GM19468 (cell line): ENCODE results near the gene TMEM179.
"Not testable (repeated sequence)": the region's sequence is repeated elsewhere in the genome, so short reads cannot be mapped to it uniquely, and the experiment has no call there.

Experiments
- ATAC-seq: cut with Tn5 transposase; IDR thresholded peaks from one replicate; pipeline ENCODE4 v1.9.1; 2021; ENCODE audit warnings: mild to moderate bottlenecking, moderate library complexity, moderate number of reproducible peaks; ENCODE audit not compliant: unreplicated experiment; ENCODE audit errors: extremely low read depth

TMEM179 gene

DNA sequence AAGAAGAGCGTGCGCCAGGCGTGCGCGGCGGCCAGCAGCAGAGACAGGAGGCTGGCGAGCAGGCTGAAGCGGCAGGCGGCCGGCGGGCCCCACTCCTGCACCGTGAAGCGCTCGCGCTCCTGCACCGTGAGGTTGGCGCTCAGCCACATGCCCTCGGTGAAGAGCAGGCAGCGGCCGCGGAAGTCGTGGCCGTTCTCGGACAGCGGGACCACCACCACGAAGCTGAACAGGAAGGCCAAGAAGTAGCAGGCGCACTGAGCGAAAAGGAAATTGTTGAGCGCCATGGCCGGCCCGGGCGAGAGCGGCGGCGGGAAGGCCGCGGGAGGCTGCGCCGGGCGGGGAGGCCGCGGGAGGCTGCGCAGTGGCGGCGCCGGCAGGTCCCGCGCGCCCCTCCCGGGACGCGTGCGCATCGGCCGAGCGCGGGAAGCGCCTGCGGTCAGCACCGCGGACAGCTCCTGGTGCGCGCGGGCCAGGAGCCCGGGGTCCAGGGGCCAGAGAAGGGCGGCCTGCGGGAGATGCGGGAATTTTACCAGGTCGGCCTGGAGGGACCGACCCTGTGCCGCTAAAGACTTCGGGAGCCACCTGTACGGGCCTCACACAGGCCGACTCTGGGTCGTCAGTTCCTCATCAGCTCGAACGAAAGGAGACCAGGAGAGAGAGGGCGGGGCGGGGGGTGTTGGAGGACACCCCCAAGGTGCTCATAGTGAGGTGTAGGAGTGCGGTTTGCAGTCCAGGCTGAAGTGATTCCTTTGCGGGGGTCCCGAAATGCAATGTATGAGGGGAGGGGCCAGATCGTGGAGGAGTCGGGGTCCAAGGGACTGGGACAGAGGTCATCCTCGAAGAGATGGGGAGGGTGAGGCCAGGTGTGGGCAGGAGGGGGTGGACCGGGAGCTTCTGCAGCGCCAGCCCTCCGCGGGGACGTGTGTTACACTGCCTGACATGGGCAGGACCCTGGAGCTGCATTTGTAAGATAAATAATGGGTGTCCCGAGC, at the start of gene TMEM179:
Gene TMEM179, minus strand, starts transcription at position 315 of the 992 bp plus-strand sequence. Its CDS starts 31 bp downstream, at position 284.
- ATAC-seq, result no peak

DNA sequence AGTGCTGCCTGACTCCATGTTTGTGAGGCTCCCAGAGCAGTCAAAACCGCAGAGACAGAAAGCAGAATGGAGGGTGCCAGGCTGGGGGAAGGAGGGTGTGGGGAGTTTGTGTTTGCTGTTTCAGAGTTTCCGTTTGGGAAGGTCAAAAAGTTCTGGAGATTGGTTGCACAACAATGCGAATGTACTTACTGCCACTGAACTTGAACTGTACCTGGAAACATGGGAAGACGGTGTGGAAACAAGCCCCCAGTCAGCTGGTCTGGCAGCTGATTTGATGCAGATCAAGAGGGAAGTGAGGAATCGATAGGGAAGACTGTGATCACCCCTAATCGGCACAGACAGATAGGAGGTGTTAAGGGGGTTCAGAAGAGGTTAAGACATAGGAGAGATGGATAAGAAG, 49.5 kb upstream of the TMEM179 start:
- ATAC-seq, result no peak

DNA sequence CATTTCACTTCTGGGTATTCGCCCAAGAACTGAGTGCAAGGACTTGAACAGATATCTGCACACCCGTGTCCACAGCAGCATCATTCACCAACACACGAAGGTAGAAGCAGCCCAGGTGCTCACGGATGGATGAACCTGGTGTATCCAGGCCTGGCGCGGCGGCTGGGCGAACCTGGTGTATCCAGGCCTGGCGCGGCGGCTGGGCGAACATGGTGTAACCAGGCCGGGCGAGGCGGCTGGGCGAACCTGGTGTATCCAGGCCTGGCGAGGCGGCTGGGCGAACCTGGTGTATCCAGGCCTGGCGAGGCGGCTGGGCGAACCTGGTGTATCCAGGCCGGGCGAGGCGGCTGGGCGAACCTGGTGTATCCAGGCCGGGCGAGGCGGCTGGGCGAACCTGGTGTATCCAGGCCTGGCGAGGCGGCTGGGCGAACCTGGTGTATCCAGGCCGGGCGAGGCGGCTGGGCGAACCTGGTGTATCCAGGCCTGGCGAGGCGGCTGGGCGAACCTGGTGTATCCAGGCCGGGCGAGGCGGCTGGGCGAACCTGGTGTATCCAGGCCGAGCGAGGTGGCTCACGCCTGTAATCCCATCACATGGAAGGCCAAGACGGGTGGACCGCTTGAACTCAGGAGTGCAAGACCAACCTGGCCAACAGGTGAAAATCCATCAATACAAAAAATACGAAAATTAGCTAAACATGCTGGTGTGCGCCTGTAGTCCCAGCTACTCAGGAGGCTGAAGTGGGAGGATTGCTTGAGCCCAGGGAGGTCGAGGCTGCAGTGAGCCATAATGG, 48.8 kb upstream of the TMEM179 start:
- ATAC-seq, result not testable (repeated sequence)

DNA sequence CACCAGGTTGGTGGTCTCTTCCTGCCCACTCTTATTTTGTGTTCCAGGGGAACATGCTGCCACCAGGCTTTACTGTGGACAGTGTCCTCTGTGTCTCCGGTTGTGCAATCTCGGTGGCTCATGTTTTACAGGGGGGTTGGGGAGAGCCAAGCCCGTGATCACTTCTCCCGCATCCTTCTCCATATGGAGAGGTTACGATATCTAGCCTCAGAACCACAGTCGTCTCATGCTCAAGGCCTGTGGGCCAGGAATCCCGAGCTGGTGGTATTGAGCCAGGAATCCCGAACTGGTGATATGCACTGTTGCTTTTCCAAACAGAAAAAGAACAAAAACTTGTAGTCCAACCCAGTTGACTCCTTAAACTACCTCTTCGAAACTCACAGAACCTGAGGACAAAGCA, 47.8 kb upstream of the TMEM179 start:
- ATAC-seq, result no peak

DNA sequence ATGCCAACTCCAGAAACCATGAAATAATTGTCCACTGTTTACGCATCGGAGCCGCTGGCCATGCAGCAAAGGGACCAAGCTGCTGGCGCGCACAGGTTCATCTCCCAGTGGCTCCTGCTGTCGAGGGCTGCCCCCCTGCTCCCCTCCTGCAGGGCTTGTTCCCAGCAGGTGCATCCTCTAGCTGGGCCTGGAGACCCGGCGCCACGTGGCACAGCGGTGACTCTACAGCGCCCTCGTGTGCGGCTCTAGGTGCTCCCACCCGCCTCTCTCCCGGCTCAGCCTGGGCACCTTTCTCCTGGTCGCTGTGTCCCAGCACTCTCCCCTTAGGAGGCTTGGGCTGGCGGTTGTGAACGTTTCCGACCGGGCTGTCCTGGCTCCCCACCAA, 47.3 kb upstream of the TMEM179 start:
- ATAC-seq, result no peak

DNA sequence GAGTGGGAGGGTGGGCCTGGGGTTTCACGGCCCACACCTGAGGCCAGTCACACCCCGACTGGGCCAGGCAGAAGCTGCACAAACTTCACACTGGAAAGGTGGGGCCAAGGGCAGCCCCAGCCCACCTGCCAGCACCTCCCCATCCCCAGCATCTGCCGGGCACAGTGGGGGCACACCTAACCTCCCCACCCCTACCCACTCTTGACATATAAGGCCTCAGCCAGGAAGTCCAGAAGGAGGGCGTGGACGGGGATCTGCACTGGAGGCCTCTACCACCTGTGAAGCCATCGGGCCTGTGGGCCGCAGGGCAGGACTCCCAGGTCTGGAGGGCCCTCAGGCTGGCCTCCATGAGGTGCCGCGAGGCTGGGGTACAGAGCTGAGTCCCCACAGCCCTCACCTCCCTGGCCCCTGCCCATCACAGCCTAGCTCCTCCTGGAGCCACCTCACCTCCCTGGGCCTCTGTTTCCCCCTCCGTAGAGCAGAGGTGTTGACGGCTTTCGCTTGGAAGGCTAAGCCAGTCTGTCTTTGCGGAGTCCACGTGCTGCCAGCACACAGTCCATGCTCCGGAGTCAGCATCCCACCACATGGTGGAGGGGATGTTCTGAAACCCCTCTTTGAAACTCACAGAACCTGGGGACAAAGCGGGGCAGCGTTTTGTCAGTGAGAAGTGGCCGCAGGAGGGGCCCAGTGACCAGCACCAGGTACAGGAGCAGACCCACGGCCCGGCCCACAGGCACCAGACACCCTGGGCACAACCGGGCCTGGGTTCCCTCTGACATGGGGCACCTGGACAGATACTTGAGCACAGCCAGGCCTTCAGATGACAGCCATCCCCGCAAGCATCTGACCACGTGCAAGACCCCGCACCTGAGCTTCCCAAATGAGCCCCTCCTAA, 46.7 kb upstream of the TMEM179 start:
- ATAC-seq, result no peak

DNA sequence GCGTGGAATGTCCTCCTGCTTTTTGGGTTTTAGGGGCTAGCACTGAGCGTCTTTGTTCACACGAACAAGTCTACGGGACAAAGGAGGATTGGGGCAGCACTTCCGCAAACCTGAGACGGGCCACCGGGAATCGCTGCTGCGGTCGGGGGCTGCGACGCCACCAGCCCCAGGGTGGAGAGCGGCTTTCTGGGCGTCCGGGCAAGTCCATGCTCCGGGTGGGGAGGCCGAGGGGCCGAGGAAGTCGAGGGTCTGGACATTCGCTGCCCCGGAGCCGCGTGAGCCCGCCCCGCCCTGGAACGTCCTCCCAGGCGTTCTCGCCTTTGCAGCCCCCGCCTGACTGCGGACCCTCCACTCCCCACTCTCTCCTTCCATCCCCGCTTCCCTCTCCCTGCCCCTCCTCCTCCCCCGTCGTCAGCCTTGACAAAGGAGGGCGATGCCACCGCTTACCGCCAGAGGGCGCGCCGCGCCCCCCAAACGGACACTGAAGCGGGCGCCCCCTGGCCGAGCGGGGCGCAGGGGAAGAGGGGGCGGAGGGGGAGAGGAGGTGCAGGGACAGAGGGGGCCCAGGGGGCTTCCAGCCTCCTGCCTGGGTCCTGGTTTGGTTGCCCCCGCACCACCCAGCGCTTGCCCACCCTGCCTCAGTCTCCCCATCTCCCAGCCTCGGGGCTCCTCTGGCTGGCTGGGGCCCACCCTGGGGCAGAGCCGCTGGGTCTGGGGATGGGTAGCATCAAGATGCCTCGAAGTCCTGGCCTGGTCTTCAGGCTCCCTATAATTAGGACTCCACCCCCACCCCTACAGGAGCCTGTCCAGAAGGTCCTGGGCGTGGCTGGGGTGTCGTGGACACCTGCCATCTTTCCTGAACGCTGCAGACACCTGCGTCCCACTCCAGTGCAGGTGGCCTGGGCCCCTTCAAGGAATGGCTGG, 45.7 kb upstream of the TMEM179 start:
- ATAC-seq, result no peak

DNA sequence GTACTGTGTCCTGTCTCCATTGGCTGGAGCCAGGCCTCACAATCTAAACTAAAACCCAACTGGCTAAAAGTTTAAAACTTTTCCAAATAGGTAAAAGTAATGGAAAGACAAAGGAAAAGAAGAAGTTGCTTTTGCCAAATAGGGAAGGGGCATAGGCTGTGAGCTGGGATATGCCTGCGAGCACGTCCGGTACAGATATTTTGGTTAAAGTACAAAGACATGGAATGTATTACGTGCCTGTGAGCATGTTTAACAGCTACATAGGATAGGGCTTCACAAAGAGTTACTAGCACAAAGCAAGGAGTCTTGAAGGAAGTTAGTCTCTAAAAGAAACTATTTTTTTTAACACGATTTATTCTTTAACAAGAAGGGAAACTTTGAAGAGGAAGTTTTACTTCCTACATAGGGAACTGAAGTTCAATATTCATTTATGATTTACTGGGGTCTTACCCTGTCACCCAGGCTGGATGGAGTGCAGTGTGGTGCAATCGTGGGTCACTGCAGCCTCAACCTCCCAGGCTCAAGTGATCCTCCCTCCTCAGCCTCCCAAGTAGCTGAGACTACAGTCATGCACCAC, 43.0 kb upstream of the TMEM179 start:
- no peak for ATAC-seq

DNA sequence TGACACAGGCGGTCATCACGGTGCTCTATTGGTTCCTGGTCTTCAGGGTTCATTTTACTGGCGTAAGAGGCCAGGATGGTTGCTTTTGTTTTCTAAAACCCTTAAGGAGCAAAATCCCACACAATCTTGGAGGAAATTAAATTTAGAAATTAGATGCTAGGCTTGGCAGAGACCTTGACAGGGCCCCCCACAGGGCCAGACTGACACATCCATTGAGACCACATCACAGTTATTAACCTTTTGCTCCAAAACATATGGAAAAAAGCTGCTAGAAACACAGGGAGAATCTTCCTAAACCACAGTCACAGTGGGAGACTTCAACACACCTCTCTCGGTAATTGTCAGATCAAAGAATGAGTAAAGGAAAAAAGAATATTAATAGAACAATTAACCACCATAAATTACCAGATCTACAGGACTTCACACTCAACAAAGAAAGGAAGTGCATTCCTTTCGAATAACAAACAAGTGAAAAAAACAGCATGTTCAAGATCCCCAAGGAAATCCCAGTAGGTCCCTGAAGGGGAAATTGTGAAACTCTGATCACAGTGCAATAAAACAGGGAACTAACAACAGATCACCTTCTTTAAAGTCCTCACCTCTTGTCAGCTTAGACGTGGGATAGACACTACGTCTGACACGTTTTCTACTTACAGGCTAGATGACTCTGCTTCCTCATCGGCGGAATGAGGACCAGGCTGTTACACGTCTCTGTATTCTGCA, 40.2 kb upstream of the TMEM179 start:
- ATAC-seq, result no peak

DNA sequence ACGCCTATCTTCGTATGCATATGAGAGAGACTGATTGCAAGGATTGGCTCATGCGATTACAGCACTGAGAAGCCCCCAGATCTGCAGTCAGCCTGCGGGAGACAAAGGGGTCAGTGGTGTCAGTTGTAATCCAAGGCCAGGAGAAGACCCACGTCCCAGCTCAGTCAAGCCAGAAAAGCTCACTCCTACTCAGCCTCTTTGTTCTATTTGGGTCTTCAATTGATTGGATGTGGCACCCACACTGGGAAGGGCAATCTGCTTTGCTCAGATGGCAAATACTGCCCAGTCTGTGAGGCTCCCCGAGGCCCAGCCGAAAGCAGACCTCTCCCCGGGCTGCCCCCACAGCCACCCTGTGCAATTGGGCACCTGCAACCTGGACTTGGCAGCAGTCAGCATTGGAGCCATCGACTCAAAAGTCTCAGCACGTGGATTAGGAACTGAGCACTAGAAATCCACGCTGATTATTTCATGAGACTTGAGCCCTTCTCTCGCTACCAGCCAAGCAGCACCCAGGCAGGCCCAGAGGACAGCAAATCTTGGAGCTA, 39.6 kb upstream of the TMEM179 start:
- no peak for ATAC-seq

DNA sequence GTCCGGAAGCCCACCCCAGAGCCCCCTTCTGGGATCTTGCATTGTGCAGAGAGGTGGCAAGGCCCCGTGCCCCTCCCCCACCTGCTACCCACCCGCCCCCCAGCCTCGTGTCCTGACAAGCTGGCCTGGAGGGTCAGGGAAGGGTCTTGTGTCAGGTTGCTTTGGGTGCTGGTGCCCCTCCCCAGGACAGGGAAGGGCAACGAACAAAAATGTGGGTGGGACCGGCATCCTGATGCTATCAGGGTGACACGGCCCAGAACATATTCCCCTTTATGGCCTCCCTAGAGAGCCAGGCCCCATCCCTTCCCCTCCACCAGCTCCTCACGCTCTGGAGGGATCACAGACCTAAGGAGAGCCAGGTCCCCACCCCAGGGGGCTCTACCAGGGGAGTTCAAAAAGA, 38.7 kb upstream of the TMEM179 start:
- ATAC-seq, result no peak

DNA sequence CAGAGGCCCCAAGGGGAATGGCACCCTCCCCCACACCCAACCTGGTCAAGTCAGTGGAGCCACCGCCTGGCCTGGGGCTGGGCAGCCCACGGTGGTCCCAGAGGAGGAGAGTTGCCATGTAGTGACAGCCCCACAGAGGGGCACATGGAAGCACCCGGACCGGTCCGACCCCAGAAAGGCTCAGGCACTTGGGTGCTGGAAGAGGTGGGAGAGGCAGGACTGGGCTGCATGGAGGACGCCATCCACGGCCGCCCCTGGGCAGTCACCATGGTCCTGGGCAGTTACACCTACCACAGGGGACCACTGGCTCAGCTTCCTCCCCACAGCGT, 37.9 kb upstream of the TMEM179 start:
- ATAC-seq, result no peak

DNA sequence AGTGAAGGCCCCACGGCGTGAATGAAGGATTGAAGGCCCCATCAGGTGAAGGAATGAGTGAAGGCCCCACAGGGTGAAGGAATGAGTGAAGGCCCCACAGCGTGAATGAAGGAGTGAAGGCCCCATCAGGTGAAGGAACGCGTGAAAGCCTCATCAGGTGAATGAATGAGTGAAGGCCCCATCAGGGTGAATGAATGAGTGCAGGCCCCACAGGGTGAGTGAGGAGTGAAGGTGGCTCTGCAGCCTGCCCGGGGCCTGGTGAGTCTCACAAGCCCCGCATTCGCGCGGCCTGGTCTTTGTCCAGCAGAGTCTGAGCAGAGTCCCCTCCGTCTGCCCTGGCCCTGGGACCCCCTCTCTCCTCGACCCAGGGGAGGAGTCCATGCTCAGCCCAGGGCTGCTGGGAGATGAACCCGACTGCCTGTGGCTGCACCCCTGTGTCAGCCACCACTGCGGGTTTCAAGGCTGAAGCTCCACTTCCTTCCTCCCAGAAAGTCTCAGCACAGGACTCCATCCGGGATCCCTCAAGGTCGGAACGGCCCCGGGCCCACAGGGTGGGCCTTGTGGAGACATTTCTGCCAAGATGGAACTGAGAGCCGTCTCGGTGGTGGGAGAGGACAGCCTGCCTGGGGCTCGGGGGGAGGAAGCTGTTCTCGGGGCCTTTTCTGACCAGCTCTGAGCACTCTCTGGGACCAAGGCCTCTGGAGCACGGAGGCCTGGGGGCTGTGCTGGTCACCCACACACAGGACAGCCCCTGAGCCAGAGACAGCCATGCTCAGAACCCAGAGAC, 37.4 kb upstream of the TMEM179 start:
- ATAC-seq, result no peak

DNA sequence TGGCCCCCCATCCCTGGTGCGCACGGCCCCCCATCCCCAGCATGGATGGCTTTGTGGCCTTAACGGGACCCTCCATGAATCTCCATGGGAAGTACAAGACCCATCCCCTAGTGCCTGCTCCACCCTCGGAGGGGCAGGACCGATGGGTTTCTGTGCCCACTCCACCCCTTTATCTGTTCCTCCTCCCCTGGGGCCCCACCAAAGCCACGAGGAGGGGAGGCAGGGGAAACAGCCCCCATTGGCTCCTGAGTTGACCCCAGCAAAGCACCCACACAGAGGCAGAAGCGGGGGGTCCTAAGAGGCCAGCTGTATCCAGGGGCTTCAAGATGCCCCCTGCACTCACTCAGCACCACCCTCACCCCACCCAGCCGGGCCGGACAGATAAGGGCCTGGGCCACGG, 36.1 kb upstream of the TMEM179 start:
- no peak for ATAC-seq

DNA sequence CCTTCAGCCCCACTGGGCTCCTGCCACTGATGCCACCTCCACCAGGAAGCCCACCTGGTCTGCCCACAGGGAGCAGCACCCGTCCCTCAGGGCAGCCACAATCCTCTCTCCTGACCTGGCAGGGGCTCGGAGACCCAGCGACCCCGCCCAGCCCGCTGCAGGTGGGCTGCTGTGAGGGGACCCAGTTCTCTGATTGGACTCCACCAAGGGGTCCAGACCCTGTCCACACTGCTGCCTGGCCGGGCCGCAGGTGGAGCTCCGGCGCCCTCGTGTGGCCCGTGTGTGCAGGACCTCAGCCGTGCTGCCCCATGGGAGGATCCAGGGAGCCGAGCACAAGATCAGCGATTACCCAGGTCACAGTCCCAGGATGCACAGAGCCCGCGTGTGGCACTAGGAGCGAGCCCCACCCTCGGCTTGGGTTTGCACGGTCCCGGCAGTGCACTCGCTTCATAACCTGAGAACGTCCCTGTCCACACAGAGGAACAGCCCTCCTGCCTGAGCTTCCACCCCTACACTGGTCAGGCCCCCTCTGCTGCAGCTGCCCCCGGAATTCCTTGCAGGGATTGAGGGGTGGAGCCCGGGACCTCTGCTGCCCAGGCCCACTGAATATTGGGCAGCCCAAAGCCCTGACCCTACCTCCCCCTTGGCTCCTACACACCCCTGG, 35.4 kb upstream of the TMEM179 start:
- no peak for ATAC-seq

DNA sequence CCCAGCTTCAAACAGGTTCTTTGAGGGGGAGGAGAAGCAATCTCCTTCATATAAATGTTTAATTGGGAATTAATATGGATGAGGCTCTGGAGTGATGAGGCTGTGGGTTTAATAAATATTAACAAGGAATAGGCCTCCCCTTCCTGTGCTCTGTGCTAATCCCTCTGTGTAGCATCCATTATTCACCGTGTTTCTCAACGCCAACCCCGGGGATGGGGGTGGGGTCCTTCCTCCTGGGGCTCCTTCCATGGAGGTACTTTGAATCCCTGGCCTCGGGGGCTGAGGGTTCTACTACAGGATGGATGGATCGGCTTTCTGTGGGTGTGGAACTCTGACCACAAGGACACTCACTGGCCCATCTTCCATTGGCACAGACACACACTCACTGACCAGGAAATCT, 34.9 kb upstream of the TMEM179 start:
- no peak for ATAC-seq

DNA sequence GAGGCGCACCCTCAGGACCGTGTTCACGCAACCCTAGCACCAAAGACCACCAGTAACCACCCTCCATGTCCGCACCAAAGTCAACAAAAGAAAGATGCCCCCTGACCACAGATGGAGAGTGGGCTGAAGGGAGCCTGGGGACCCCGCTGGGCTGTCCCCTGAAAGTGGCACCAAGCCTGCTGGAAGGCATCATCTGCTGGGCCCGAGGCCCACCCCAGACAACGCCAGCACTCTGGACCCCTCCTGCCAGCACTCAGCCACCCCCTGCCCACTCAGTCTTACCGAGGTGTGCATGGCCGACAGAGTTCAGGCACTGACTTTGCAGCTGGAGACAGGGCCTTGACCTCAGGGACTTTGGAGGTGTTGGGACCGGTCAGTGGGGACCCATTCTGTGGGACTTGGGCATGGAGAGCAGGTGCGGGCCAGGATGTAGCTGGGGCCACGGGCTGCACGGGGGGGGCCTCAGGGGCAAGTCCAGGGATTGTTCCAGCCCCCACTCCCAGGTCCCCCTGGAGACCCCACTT, 34.4 kb upstream of the TMEM179 start:
- ATAC-seq, result no peak
